ENCODE data around the gene RCL1. TPM values are rescaled to one million over a fixed set of nuclear protein-coding genes. Genes with fewer than 3 reads are reported as not detected.

Gene RCL1, protein sequence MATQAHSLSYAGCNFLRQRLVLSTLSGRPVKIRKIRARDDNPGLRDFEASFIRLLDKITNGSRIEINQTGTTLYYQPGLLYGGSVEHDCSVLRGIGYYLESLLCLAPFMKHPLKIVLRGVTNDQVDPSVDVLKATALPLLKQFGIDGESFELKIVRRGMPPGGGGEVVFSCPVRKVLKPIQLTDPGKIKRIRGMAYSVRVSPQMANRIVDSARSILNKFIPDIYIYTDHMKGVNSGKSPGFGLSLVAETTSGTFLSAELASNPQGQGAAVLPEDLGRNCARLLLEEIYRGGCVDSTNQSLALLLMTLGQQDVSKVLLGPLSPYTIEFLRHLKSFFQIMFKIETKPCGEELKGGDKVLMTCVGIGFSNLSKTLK
- 5.4 and 7.9 TPM in 2 replicates for polyA plus RNA-seq

DNA sequence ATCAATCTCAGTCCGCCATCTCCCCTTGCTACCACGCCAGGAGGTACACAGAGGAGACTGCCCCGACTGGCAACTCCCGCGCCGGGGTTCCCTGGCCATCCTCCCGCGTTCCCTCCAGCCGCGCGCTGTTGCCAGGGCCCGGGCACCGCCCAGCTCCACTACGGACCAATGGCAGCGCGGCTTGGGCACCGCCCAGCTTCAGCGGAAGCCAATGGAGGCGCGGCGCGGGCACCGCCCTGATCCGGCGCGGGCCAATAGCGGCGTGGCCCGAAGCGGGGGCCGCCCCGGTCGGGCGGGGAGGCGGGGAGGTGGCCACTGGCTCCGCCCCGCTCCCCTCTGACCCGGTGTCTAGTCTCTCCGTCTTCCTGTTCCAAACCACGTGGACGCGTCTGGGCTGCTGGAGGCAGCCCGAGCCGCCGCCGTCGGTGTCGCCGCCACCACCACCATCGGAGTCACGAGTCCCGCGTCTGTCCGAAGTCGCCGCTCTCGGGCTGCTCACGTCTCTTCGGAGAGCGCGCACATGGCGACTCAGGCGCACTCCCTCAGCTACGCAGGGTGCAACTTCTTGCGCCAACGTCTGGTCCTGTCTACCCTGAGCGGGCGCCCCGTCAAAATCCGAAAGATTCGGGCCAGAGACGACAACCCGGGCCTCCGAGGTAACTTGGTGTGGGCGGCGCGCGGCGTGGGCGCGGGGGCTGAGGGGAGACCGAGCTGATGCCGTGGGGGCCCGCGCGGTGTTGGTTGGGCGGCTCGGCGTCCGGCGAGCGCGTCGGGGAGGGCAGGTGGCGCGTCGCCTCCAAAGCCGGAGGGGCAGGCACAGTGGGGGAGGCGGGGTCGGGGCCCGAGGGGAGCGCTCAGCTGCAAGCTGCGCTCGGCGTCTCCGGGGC lies at the start of gene RCL1:
RCL1 (plus strand) TSS at position 373 of the 887 bp plus-strand sequence; CDS start at position 521, 148 bp downstream.

Other genes with a start within 250 kb of the RCL1 start
- gene PLPP6, start 130.7 kb upstream of the RCL1 start, polyA plus RNA-seq, result 45.8 and 46.2 TPM in 2 replicates
- 0.65 and 3.5 TPM in 2 replicates for gene SPATA6L, start 126.5 kb upstream of the RCL1 start, polyA plus RNA-seq
- gene CDC37L1, start 113.4 kb upstream of the RCL1 start, polyA plus RNA-seq, result 35.0 and 35.7 TPM in 2 replicates
- gene AK3, start 51.7 kb upstream of the RCL1 start, polyA plus RNA-seq, result 25.7 and 35.6 TPM in 2 replicates
- 4.8 and 15.3 TPM in 2 replicates for gene JAK2, start 192.3 kb downstream of the RCL1 start, polyA plus RNA-seq

Measured in Purkinje cell (primary cell).